OCI-LY7 (cell line): Measurements from ENCODE around the gene PIGC. TPM values are rescaled to one million over a fixed set of nuclear protein-coding genes. Genes with fewer than 3 reads are reported as not detected.

Experiments used
- BruUV-seq: library from RNA; stranded (reverse); fragments of 400-500 nt; replicated peaks from 2 replicates; lab custom pipeline; 2021; lab: Mats Ljungman, UMichigan
- CTCF ChIA-PET: fragments of 300-600 bp; sonication (Branson Sonifier 250); formaldehyde crosslinking; loops from one replicate; lab custom pipeline; 2022; ENCODE audit warnings: antibody characterized with exemption; ENCODE audit not compliant: unreplicated experiment; lab: Charles Lee
- POLR2A ChIA-PET: fragments of 300-600 bp; sonication (Branson Sonifier 250); formaldehyde crosslinking; loops from one replicate; lab custom pipeline; 2022; ENCODE audit warnings: antibody characterized with exemption; lab: Charles Lee
- DNase-seq: peaks from one replicate; pipeline ENCODE4 v3.0.0-alpha.2; 2015; ENCODE audit warnings: low spot score
- H2AFZ ChIP-seq: fragments of 200-600 bp; sonication (generic), shearing (Covaris generic); 2 replicates; pipeline ENCODE4 v1.6.1; 2014; ENCODE audit warnings: mild to moderate bottlenecking, antibody characterized with exemption, low read length, moderate library complexity
- H3K27ac ChIP-seq: fragments of 200-600 bp; sonication (generic); 2 replicates; pipeline ENCODE4 v1.5.1; 2014; ENCODE audit warnings: mixed run types, low read depth, mild to moderate bottlenecking, moderate library complexity, low read length, inconsistent platforms; ENCODE audit not compliant: poor library complexity, severe bottlenecking
- H3K36me3 ChIP-seq: fragments of 200-600 bp; sonication (generic); 2 replicates; pipeline ENCODE4 v1.6.1; 2014; ENCODE audit warnings: mild to moderate bottlenecking, antibody characterized with exemption, low read length, moderate library complexity, mixed read lengths; ENCODE audit not compliant: insufficient read depth
- H3K4me1 ChIP-seq: fragments of 200-600 bp; sonication (generic); 2 replicates; pipeline ENCODE4 v1.5.1; 2014; ENCODE audit warnings: mild to moderate bottlenecking, low read length; ENCODE audit not compliant: insufficient read depth, poor library complexity, severe bottlenecking
- H3K4me2 ChIP-seq: fragments of 200-600 bp; sonication (generic); 2 replicates; pipeline ENCODE4 v1.6.1; 2014; ENCODE audit warnings: mild to moderate bottlenecking, low read length
- H3K4me3 ChIP-seq: fragments of 200-600 bp; sonication (generic); 2 replicates; pipeline ENCODE4 v1.5.1; 2014; ENCODE audit warnings: mild to moderate bottlenecking, low read depth, low read length; ENCODE audit not compliant: poor library complexity, severe bottlenecking
- H3K79me2 ChIP-seq: fragments of 200-600 bp; sonication (generic); 2 replicates; pipeline ENCODE4 v1.6.1; 2016; ENCODE audit warnings: low read depth, mild to moderate bottlenecking, low read length, moderate library complexity, mixed read lengths; ENCODE audit not compliant: insufficient read depth
- H3K9me2 ChIP-seq: fragments of 200-600 bp; sonication (generic); 2 replicates; pipeline ENCODE4 v1.6.1; 2016; ENCODE audit warnings: mild to moderate bottlenecking, low read length, mixed read lengths; ENCODE audit not compliant: insufficient read depth
- H3K9me3 ChIP-seq: fragments of 200-600 bp; sonication (generic); 2 replicates; pipeline ENCODE4 v1.6.1; 2014; ENCODE audit warnings: mild to moderate bottlenecking, mixed run types, low read length, mixed read lengths
- H4K20me1 ChIP-seq: fragments of 200-600 bp; sonication (generic); 2 replicates; pipeline ENCODE4 v1.6.1; 2014; ENCODE audit warnings: mild to moderate bottlenecking, antibody characterized with exemption, low read length, moderate library complexity, mixed read lengths; ENCODE audit not compliant: insufficient read depth
- CTCF ChIP-seq: fragments of 200-600 bp; sonication (generic); conservative IDR thresholded peaks from 2 replicates; pipeline ENCODE4 v1.5.1; 2014; ENCODE audit warnings: mild to moderate bottlenecking, antibody characterized with exemption, low read length, moderate library complexity, mixed read lengths
- EZH2phosphoT487 ChIP-seq: fragments of 200-600 bp; sonication (generic); IDR thresholded peaks from 2 replicates; pipeline ENCODE4 v1.6.1; 2018; ENCODE audit warnings: low read depth, borderline replicate concordance, mild to moderate bottlenecking, mixed run types, antibody characterized with exemption, low read length, moderate library complexity, mixed read lengths
- intact Hi-C: fragments of 100-400 bp; cut with micrococcal nuclease; formaldehyde crosslinking; loops from one replicate; pipeline ENCODE4 v1.10.0; 2022; ENCODE audit not compliant: unreplicated experiment
- total RNA-seq, 2 experiments: library from RNA; depleted of rRNA in 1 of 2; stranded (reverse); fragments of >200 nt in 1 of 2; shearing (Covaris generic) in 1 of 2; gene quantifications; 2 replicates each; pipeline ENCODE4 v1.2.3, GENCODE V29; 2014 to 2022

PIGC gene
- total RNA-seq, 2 experiments from 2014 or later = 15.4 to 18.4 TPM

GRCh38 chr1:172429331-172430127 lies 14.3 kb downstream of the PIGC start:
- peak; percentile 94 for TF ChIP-seq CTCF
- no peak for TF ChIP-seq EZH2phosphoT487
- Histone ChIP-seq H3K9me3 (no peaks in the 10 kb centered on the region), H4K20me1 (peaks cover 9% of the 10 kb centered on the region; the same call in 1 of the 2 replicates), H3K27ac (no peak overlapping the region), H2AFZ (no peak overlapping the region), H3K9me2 (no peaks in the 10 kb centered on the region), H3K79me2 (no peaks in the 10 kb centered on the region), H3K4me1 (no peaks in the 10 kb centered on the region), H3K4me3 (no peak overlapping the region), H3K36me3 (no peaks in the 10 kb centered on the region), H3K4me2 (no peak overlapping the region)
- peak; percentile 71 for DNase-seq
- BruUV-seq = no TSS peak
- ChIA-PET CTCF (no interaction called here), POLR2A (interaction anchor here (0.5 kb wide), 1 partner anchor 162 kb away, joined by 3 read pairs; no protein-coding TSS in a partner anchor)
- intact Hi-C loops = no loop called here

- TF ChIP-seq CTCF (no peak), EZH2phosphoT487 (no peak)
- H3K4me3 ChIP-seq = no peak overlapping the region
Observed at GRCh38 chr1:172427191-172427590, 16.7 kb downstream of the PIGC start.

GRCh38 chr1:172425339-172425738 lies 18.5 kb downstream of the PIGC start:
- no peak overlapping the region for H2AFZ ChIP-seq
- no peak for DNase-seq
- ChIA-PET CTCF (no interaction called here), POLR2A (interaction anchor here (1.6 kb wide), 1 partner anchor 9 kb away, joined by 5 read pairs; no protein-coding TSS in a partner anchor)
- H3K9me2 ChIP-seq = no peaks in the 10 kb centered on the region
- H3K36me3 ChIP-seq = no peaks in the 10 kb centered on the region
- no peak overlapping the region for H3K27ac ChIP-seq
- H4K20me1 ChIP-seq = peaks cover 9% of the 10 kb centered on the region; the same call in 1 of the 2 replicates
- H3K79me2 ChIP-seq = no peaks in the 10 kb centered on the region
- intact Hi-C loops = no loop called here
- no peaks in the 10 kb centered on the region for H3K4me1 ChIP-seq
- no peak for TF ChIP-seq EZH2phosphoT487
- no peak for TF ChIP-seq CTCF
- no peaks in the 10 kb centered on the region for H3K9me3 ChIP-seq
- no peak overlapping the region for H3K4me3 ChIP-seq
- no peak overlapping the region for H3K4me2 ChIP-seq
- no TSS peak for BruUV-seq

More at GRCh38 chr1:172427191-172427590, 16.7 kb downstream of the PIGC start:
- no peak for DNase-seq
- no peak overlapping the region for H3K27ac ChIP-seq
- BruUV-seq = no TSS peak
- H3K4me2 ChIP-seq = no peak overlapping the region
- CTCF ChIA-PET = no interaction called here
- H3K36me3 ChIP-seq = no peaks in the 10 kb centered on the region
- no peaks in the 10 kb centered on the region for H3K4me1 ChIP-seq
- H3K9me2 ChIP-seq = no peaks in the 10 kb centered on the region
- POLR2A ChIA-PET = no interaction called here
- H3K9me3 ChIP-seq = no peaks in the 10 kb centered on the region
- H3K79me2 ChIP-seq = no peaks in the 10 kb centered on the region
- H2AFZ ChIP-seq = no peak overlapping the region
- intact Hi-C loops = no loop called here
- peaks cover 9% of the 10 kb centered on the region; the same call in 1 of the 2 replicates for H4K20me1 ChIP-seq
